ENCODE results near the gene PDCD10.

PDCD10 gene

GRCh38 chr3:167733961-167734497 lies 663 bp downstream of the PDCD10 start:
- DNase-seq: no peak

DNA sequence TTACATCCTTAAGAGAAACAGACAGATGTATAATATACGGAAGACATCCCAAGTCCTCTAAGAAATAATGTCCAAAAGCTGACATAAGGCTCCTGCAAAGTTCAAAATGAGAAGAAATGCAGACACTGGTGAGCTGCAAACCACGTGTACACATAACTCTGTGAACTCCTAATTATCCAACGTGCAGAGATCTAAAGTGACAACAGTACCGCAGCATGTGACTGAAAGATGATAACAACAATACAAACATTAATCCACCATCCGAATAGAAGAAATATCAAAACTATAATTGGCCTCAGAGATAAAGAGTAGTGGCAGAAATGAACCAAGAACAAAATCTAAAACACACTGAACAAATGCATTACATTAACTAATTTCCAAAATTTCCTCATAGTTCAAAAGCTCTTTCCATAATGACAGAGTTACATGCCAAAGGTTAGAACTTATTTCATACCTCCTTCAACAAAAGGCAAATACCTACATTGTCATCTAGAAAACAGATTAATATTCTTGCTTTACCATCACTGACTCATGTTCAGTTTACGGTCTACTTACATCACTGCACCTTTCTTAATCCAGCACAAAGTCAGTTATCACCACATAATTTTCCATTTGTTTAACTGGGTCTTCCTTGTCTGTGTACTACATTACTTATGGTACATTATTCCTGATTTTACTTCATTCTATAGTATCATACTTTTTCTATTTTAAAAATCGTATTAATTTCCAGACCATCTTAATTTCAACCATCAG lies 2.2 kb downstream of the PDCD10 start:
- DNase-seq: no peak

- DNase-seq: no peak
These were observed 3.3 kb downstream of the PDCD10 start for GRCh38 chr3:167731393-167731792.

DNA sequence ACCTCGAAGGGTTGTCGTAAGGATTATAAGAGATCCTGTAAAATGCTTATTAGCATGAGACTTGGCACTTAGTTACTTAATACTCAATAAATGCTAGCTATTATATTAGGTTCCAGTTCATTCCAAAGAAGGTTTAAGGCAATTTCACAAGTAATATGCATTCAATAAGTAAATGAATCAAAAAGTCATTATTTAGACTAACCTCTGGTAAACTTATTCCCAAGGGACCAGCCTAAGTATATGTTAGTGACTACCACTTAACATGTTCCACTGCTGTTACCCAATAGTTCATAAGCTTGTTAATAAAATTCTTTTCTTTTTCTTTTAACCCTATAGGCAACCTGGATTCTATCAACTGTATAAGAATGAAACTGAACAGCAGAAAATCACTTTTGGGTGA lies 5.1 kb downstream of the PDCD10 start:
- no peak for DNase-seq

DNA sequence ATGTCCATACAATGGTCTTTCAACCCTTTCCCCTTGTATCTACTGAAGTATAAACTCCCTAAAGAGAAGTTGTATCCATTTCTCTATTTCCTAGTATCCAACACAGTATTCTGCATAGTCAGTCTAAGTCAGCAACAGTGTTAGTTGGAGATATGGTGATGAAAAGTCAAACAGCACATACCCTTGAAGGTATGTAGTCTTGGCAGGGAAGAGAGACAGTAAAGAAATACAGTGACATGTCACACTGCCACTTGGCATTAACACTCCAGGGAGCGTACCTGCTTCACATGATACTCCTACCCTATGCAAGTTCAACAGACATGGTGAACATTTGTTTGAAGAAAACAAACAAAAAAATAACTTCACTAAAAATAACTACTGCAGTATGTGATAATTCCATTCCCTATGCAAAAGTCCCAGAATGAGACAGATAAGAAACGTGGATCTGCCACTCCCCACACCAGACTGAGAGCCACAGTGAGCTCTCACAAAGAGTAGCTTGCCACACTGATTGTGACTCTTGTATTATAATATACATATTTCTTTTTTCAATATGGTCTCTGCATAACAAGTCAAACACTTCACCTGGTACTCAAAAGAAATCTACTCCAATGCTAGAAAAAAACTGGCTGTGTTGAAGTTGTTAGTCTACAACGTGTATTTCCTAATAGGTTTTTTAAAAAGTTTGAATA lies 5.9 kb downstream of the PDCD10 start:
- no peak for DNase-seq

DNA sequence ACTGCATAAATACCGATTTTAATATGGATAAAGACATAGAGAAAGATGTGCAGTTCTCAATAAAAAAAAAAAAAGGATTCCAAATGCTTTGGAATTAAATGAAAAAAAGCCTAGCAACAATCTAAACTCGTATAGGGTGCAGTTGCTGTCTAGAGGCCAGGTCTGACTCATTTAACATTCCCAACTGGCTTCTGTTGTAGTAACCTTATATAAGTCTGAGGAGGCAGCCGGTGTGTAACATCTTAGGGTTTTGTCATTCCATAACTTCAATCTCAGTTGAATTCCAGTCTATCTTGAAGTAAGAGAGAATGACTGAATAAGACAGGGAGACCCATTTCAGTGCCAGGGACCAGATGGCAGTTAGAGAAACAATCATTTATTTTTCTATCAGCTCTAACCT lies 6.5 kb downstream of the PDCD10 start:
- DNase-seq: no peak

- DNase-seq: no peak
These were observed 10.8 kb downstream of the PDCD10 start for GRCh38 chr3:167723872-167724271.

GRCh38 chr3:167723025-167723512 lies 11.6 kb downstream of the PDCD10 start:
- no peak for DNase-seq

GRCh38 chr3:167718582-167718981 lies 16.1 kb downstream of the PDCD10 start:
- no peak for DNase-seq

DNA sequence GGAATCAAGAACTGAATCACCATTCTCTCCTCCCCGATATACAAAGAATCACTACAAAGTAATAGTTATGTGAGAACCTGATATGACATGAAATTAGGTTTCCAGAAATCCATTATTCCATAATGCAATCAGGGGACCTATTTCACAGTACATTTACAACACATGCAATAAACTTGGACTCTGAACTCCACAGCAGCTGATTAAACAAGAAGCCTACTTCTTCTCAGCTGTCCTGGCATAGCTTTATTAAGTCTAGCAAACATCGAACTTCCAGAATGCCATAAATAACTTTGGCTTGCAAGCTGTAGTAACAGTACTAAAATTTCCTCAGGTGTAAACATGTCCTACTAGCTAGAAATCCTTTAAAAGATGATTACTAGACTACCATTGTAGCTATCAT lies 17.8 kb downstream of the PDCD10 start:
- no peak for DNase-seq

- no peak for DNase-seq
These were observed 19.8 kb downstream of the PDCD10 start for GRCh38 chr3:167714871-167715270.

- no peak for DNase-seq
These were observed 22.2 kb downstream of the PDCD10 start for GRCh38 chr3:167712445-167712844.

DNA sequence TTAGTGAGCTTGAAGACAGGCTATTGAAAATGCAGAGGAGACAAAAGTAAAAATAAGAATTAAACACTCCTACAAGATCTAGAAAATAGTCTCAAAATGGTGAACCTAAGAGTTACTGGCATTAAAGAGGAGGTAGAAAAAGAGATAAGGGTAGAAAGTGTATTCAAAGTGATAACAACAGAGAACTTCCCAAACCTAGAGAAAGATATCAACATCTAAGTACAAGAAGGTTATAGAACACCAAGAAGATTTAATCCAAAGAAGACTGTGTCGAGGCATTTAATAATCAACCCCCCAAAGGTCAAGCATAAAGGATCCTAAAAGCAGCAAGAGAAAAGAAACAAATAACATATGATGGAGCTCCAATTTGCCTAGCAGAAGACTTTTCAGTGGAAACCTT lies 23.3 kb downstream of the PDCD10 start:
- no peak for DNase-seq

DNA sequence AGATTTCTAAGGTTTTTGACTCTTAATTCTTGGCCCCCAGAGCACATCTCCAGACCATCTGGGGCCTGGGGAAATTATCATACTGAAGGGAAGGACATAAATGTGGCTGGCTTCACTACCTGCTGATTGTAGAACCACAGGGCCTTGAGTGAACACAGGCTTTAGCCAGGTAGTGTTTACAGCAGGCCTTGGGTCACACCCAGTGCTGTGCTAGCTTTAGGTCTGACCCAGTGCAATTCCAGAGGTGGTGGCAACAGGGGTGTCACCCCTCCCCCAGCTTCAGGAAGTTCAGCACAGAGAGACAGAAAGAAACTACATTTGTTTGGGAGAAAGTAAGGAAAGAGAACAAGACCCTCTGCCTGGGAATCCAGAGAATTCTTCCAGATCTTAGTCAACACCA lies 24.1 kb downstream of the PDCD10 start:
- DNase-seq: no peak

- no peak for DNase-seq
These were observed 25.0 kb downstream of the PDCD10 start for GRCh38 chr3:167709690-167710089.

- DNase-seq: no peak
These were observed 28.9 kb downstream of the PDCD10 start for GRCh38 chr3:167705840-167706239.

DNA sequence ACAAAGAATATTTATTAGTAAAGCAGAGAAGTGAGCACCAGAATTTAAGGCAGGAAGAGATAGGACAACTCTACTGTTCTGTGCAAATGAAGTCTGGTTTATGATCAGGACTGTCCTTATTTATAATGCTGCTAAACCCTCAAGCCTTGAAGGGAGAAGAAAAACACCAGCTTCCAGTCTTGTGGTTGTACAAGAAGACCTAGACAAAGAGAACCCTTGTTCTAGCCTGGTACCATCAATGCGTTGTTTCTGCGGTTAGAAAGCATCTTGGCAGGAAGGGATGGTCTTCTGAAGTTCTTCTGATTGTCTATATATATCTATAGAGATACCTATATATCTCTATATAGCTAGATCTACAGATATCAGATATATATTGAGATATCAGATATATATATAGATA lies 33.8 kb downstream of the PDCD10 start:
- DNase-seq: no peak

- DNase-seq: no peak
These were observed 34.6 kb downstream of the PDCD10 start for GRCh38 chr3:167700046-167700445.

GRCh38 chr3:167694121-167694520 lies 40.6 kb downstream of the PDCD10 start:
- no peak for DNase-seq

DNA sequence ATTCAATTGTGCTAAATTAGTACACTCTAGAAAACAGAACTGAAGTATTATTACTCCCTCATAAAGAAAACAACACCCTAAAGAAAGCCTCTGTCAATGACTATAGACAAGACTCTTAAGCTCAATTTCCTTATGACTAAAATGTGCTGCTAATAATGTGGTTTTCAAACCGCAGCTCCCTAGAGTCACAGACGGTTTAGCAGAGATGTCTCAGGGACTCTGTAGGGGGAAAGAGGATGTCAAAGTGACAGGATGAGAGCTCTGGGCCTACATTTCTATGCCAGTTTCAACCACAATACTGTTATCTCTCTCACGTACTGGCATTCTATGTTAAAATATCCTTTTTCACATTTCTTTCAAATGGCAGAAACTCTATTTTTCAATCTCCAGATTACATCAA lies 43.3 kb downstream of the PDCD10 start:
- DNase-seq: no peak

DNA sequence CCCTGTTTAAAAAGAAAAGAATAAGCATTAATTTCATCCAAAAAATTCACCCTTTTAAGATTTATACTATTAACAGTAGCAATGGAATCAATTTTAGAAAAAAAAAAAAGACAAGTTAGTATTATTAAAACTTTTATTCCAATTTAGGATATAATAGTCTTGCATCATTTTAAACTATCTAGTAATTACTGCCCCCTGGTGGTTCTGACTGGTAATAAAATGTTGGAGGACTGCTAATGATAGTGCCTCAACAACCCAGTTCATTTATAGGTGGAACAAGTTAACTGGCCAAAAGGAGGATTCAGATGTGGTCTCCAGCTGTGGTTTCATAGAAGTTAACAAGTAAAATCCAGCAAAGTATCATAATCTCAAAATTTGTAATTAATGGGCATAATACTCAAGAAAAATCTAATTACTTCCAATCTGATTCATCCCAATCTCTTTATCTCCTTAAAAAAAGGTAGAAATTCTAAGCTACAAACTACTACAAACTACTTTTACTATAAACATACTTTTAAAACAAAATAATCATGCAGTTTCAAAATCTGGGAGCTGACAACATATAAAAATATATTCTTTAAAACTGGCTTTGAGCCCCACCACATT lies 50.2 kb downstream of the PDCD10 start:
- DNase-seq: peak in 3 of 14 donors; percentile 0 to 30 (median 11)

DNA sequence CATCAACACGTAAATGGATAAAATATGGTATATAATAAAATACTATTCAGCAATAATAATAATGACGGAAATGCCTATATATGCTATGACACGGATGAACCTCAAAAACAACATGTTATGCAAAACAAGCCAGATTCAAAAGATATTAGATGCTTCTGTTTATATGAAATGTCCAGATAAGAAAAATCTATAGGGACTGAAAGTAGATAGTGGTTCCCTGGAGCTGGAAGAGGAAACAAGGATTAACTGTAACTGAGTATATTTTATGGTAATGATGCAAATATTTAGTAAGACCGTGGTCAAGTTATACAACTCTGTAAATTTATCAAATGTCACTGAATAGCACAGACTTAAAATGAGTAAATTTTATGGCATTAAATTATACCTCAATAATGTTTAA lies 55.2 kb downstream of the PDCD10 start:
- no peak for DNase-seq

DNA sequence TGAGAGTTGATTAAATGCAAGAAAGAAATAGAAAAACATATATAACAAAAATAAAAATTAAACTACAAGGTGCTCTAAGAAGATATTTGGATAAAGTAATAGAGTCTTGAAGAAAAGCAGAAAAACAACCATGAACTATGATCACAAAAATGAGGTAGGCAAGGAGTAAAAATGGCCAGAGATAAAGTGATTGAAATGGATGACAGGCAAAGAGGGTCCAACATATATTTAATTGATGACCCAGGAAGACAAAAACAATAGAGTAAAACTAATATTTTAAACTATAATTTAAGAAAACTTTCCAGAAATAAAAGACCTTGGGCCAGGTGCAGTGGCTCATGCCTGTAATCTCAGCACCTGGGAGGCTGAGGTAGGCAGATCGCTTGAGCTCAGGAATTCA lies 58.8 kb downstream of the PDCD10 start:
- DNase-seq: no peak

Data from C1 segment of cervical spinal cord (tissue), 14 donors.